ENCODE data around the gene ALG9. TPM values are rescaled to one million over a fixed set of nuclear protein-coding genes. Genes with fewer than 3 reads are reported as not detected.

Gene ALG9
- total RNA-seq, 4 donors from 2014 or later, result 35.3 to 44.9 (median 36.6) TPM

GRCh38 chr11:111879637-111879960 lies 8.2 kb upstream of the ALG9 start:
- no peaks in the 10 kb centered on the region for H3K27me3 ChIP-seq
- WGBS, 2 donors, result 27 to 31% methylated on average over 6 of the region's 6 CpGs
- H3K36me3 ChIP-seq, result peaks cover 0 to 3% of the 10 kb centered on the region in 2 donors
- H3K9me3 ChIP-seq, result no peaks in the 10 kb centered on the region
- H3K27ac ChIP-seq, result peak overlapping the region; percentile 94 to 99 (median 96)
- peaks cover 3 to 18% of the 10 kb centered on the region in 2 donors for H3K4me1 ChIP-seq
- no peak for DNase-seq
- intact Hi-C loops (cut with DNase I), result loop anchor here (5.0 kb wide), 1 partner anchor 98 kb away; no protein-coding TSS in a partner anchor
- H3K4me3 ChIP-seq (replicated peaks in 1 of 3), result peak overlapping the region; percentile 34 to 48 (median 41)
- TF ChIP-seq CTCF (IDR thresholded peaks at IDR 0.05) (no peak), POLR2A (IDR thresholded peaks at IDR 0.05) (no peak)

DNA sequence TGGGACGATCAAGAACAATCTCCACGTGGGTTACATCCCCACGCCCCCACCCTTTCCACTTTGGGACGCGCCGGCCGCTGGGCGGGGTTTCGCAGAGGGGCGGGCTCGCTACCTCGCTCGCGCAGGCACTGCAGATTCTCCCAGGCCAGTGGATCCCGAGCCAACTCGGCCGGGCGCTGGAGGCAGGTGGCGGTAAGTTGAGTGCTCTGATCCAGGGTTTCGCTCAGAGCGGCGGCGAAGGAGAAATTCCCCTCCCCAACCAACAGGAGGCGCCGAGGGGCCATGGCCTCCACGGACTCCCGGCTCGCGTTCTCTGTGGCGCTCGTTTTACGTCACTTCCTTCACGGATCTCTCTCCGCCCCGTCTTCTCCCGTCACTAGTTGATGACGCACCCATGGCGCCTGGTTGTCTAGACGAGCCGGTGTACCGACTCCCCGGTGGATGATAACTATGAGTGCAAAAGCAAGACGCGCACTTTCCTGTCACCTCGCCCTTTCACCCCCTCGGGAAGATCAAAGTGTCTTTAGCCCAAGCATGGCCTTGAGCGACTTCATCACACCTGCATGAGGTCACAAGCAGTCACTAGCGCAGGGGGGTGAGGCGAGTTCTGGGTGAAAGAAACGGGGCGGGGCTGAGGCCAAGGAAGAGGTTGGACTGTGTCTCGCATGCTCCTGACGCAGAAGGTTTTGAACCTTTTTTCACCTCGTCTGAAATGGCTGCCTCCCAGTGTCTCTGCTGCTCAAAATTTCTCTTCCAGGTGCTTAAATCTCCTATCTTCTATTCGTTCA lies 7.7 kb upstream of the ALG9 start, which contains the start of the genes CFAP68 and FDXACB1:
Gene CFAP68 (plus strand): TSS at position 693 of the 788 bp plus-strand sequence. CDS start 20 bp downstream, at position 713.
Gene FDXACB1 (minus strand): TSS at position 317 of the 788 bp plus-strand sequence. CDS start 33 bp downstream, at position 284.
- TF ChIP-seq POLR2A (IDR thresholded peaks at IDR 0.05) (peak in 1 of 2 donors; percentile 87), CTCF (IDR thresholded peaks at IDR 0.05) (peak; percentile 92 to 100 (median 98))
- H3K27me3 ChIP-seq, result no peaks in the 10 kb centered on the region
- peaks cover 0 to 3% of the 10 kb centered on the region in 2 donors for H3K36me3 ChIP-seq
- DNase-seq, result peak; percentile 96 to 97
- no peaks in the 10 kb centered on the region for H3K9me3 ChIP-seq
- H3K27ac ChIP-seq, result peak within 1 kb of the TSS; percentile 94 to 99 (median 96)
- 0% methylated on average over 48 to 51 of the region's 55 CpGs for WGBS, 2 donors
- H3K4me3 ChIP-seq (replicated peaks in 1 of 3), result peak within 1 kb of the TSS; percentile 34 to 48 (median 41)
- peaks cover 3 to 18% of the 10 kb centered on the region in 2 donors for H3K4me1 ChIP-seq
- intact Hi-C loops (cut with DNase I), result loop anchor here (5.0 kb wide), 1 partner anchor 98 kb away; no protein-coding TSS in a partner anchor

- Histone ChIP-seq H3K9me3 (no peaks in the 10 kb centered on the region), H3K27me3 (no peaks in the 10 kb centered on the region), H3K27ac (peak overlapping the region; percentile 94 to 99 (median 96)), H3K4me1 (peaks cover 3 to 18% of the 10 kb centered on the region in 2 donors), H3K36me3 (peaks cover 0 to 3% of the 10 kb centered on the region in 2 donors), H3K4me3 (replicated peaks in 1 of 3) (peak overlapping the region; percentile 14 to 41 (median 34))
- intact Hi-C loops (cut with DNase I), result loop anchor here (5.0 kb wide), 1 partner anchor 99 kb away; no protein-coding TSS in a partner anchor
- DNase-seq, result no peak
- 1 to 2% methylated on average over 13 of the region's 13 CpGs for WGBS, 2 donors
- TF ChIP-seq CTCF (IDR thresholded peaks at IDR 0.05) (no peak), POLR2A (IDR thresholded peaks at IDR 0.05) (no peak)
These were observed 7.0 kb upstream of the ALG9 start for GRCh38 chr11:111878385-111878848.

- H3K27ac ChIP-seq, result peak overlapping the region; percentile 82 to 97 (median 89)
- 53 to 61% methylated on average over 5 of the region's 5 CpGs for WGBS, 2 donors
- TF ChIP-seq POLR2A (IDR thresholded peaks at IDR 0.05) (no peak), CTCF (IDR thresholded peaks at IDR 0.05) (no peak)
- H3K4me3 ChIP-seq (replicated peaks in 1 of 3), result peak overlapping the region; percentile 66 to 96 (median 95)
- H3K36me3 ChIP-seq, result peaks cover 17 to 19% of the 10 kb centered on the region in 2 donors
- H3K4me1 ChIP-seq, result peaks cover 5% of the 10 kb centered on the region in 2 donors
- no peaks in the 10 kb centered on the region for H3K9me3 ChIP-seq
- intact Hi-C loops (cut with DNase I), result no loop called here
- H3K27me3 ChIP-seq, result no peaks in the 10 kb centered on the region
- no peak for DNase-seq
These were observed 346 bp upstream of the ALG9 start for GRCh38 chr11:111871693-111872161.

Measured in thyroid gland (tissue), 4 donors.